RPMI7951 (cell line): ENCODE measurements around the gene COL18A1. TPM values are rescaled to one million over a fixed set of nuclear protein-coding genes. Genes with fewer than 3 reads are reported as not detected.

Experiments
- DNase-seq: peaks from one replicate; pipeline ENCODE4 v3.0.0-alpha.2; 2012; ENCODE audit warnings: low read depth
- total RNA-seq: library from RNA; depleted of rRNA; stranded (reverse); fragments of >200 nt; shearing (Covaris generic); gene quantifications from 2 replicates; pipeline ENCODE4 v1.2.3, GENCODE V29; 2014

COL18A1 gene
- total RNA-seq, 1 experiment from 2014 or later, result 72.3 TPM

- DNase-seq, result peak; percentile 52
These were observed 50.1 kb downstream of the COL18A1 start for GRCh38 chr21:45454926-45455673.

- no peak for DNase-seq
These were observed 51.0 kb downstream of the COL18A1 start for GRCh38 chr21:45455674-45456583.

- DNase-seq, result no peak
These were observed 51.7 kb downstream of the COL18A1 start for GRCh38 chr21:45456584-45457160.

GRCh38 chr21:45457161-45457831, 52.3 kb downstream of the COL18A1 start:
- no peak for DNase-seq

- no peak for DNase-seq
These were observed 52.8 kb downstream of the COL18A1 start for GRCh38 chr21:45457832-45458172.

GRCh38 chr21:45458281-45459170, 53.6 kb downstream of the COL18A1 start:
- DNase-seq, result no peak

- DNase-seq, result no peak
These were observed 54.4 kb downstream of the COL18A1 start for GRCh38 chr21:45459171-45460010.

GRCh38 chr21:45460011-45460565, 55.1 kb downstream of the COL18A1 start:
- no peak for DNase-seq

- DNase-seq, result peak; percentile 89
These were observed 55.8 kb downstream of the COL18A1 start for GRCh38 chr21:45460611-45461368.

GRCh38 chr21:45461369-45461750, 56.4 kb downstream of the COL18A1 start:
- peak; percentile 65 for DNase-seq

GRCh38 chr21:45461806-45462341, 56.9 kb downstream of the COL18A1 start:
- no peak for DNase-seq

GRCh38 chr21:45463871-45464270, 58.9 kb downstream of the COL18A1 start:
- peak; percentile 27 for DNase-seq

GRCh38 chr21:45464309-45464708, 59.3 kb downstream of the COL18A1 start:
- no peak for DNase-seq

- DNase-seq, result no peak
These were observed 60.1 kb downstream of the COL18A1 start for GRCh38 chr21:45465105-45465504.

- no peak for DNase-seq
These were observed 60.8 kb downstream of the COL18A1 start for GRCh38 chr21:45465611-45466329.

- DNase-seq, result peak; percentile 64
These were observed 61.6 kb downstream of the COL18A1 start for GRCh38 chr21:45466330-45467220.

GRCh38 chr21:45467221-45467779, 62.3 kb downstream of the COL18A1 start:
- DNase-seq, result peak; percentile 71
